LNCaP clone FGC (cell line): ENCODE measurements around the gene HNRNPC.
"Not testable (repeated sequence)": the region's sequence is repeated elsewhere in the genome, so short reads cannot be mapped to it uniquely, and the experiment has no call there.

Source experiments
- DNase-seq: peaks from one replicate; pipeline ENCODE4 v3.0.0-alpha.2; 2011; ENCODE audit warnings: low read depth
- H3K4me3 ChIP-seq: 2 replicates; pipeline ENCODE4 v1.5.1; 2011; ENCODE audit warnings: mild to moderate bottlenecking, low read depth, low read length, control low read depth
- CTCF ChIP-seq: IDR thresholded peaks from 2 replicates; pipeline ENCODE4 v1.5.1; 2012; ENCODE audit warnings: mild to moderate bottlenecking; ENCODE audit not compliant: control insufficient read depth, insufficient read depth; ENCODE audit errors: extremely low read depth

Gene HNRNPC

GRCh38 chr14:21287168-21287567 is 17.9 kb upstream of the HNRNPC start:
- no peak for DNase-seq
- TF ChIP-seq CTCF: no peak
- no peak overlapping the region for H3K4me3 ChIP-seq

GRCh38 chr14:21286516-21286915 is 17.3 kb upstream of the HNRNPC start:
- not testable (repeated sequence) for DNase-seq

GRCh38 chr14:21281917-21282316 is 12.7 kb upstream of the HNRNPC start:
- DNase-seq, H3K4me3 ChIP-seq: not testable (repeated sequence)

More at GRCh38 chr14:21286516-21286915, 17.3 kb upstream of the HNRNPC start:
- not testable (repeated sequence) for H3K4me3 ChIP-seq

GRCh38 chr14:21279783-21280182 is 10.5 kb upstream of the HNRNPC start, which contains the start of gene RPGRIP1:
TSS of gene RPGRIP1 (plus strand) at chr14:21280083. CDS start at chr14:21287977, 7,894 bp downstream.
- TF ChIP-seq CTCF: no peak
- no peak within 1 kb of the TSS for H3K4me3 ChIP-seq
- no peak for DNase-seq

GRCh38 chr14:21278632-21279031 is 9.4 kb upstream of the HNRNPC start:
- no peak for TF ChIP-seq CTCF

GRCh38 chr14:21275261-21275858 is 6.1 kb upstream of the HNRNPC start:
- TF ChIP-seq CTCF: no peak
- H3K4me3 ChIP-seq: no peak overlapping the region
- DNase-seq: no peak

More at GRCh38 chr14:21278632-21279031, 9.4 kb upstream of the HNRNPC start:
- H3K4me3 ChIP-seq: no peak overlapping the region
- DNase-seq: no peak

GRCh38 chr14:21272661-21273060 is 3.4 kb upstream of the HNRNPC start:
- DNase-seq, H3K4me3 ChIP-seq: not testable (repeated sequence)

- no peak for TF ChIP-seq CTCF
- DNase-seq: peak; percentile 28
- H3K4me3 ChIP-seq: peak overlapping the region; percentile 96
Measured at GRCh38 chr14:21268617-21269251, 508 bp downstream of the HNRNPC start.
